Measurements from ENCODE around the gene SHC3. TPM values are rescaled to one million over a fixed set of nuclear protein-coding genes. Genes with fewer than 3 reads are reported as not detected.

Gene SHC3
- total and polyA plus RNA-seq, 9 of the 15 experiments (the other 6 are each of a cell fraction or from before 2014, with no cell fraction given), result not detected

DNA sequence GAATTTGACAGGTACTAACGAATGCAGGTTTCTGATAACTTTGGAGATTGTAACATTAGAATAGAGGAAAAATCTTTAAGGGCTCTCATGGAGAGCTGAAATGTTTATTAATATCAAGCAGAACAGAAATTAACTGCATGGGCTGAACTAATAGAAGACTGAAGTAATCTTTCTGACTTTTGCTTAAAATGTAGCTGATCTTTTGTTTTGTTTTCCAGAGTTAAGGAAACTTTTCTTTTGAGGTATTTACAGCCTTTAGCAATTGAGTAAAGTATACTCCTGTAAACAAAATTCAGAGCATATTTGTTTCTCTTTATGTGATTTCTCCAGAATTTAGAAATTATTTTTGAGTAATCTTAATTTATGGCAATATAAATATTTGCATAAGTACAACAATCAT, 43.9 kb downstream of the SHC3 start (continued):
- TF ChIP-seq GTF2B (IDR thresholded peaks at IDR 0.05; ENCODE audit: extremely low read depth, insufficient read length), result no peak
- no peak for TF ChIP-seq TBL1XR1 (IDR thresholded peaks at IDR 0.05; ENCODE audit: low read length in 2 of 2)
- no peak for TF ChIP-seq SMARCE1 (IDR thresholded peaks at IDR 0.05)
- TF ChIP-seq LCOR (CRISPR knock-in tag; IDR thresholded peaks at IDR 0.05), result no peak
- TF ChIP-seq, protein P1, sequence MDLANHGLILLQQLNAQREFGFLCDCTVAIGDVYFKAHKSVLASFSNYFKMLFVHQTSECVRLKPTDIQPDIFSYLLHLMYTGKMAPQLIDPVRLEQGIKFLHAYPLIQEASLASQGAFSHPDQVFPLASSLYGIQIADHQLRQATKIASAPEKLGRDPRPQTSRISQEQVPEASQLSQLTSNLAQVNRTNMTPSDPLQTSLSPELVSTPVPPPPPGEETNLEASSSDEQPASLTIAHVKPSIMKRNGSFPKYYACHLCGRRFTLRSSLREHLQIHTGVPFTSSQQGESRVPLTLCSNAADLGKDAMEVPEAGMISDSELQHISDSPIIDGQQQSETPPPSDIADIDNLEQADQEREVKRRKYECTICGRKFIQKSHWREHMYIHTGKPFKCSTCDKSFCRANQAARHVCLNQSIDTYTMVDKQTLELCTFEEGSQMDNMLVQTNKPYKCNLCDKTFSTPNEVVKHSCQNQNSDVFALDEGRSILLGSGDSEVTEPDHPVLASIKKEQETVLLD (IDR thresholded peaks at IDR 0.05), result no peak
- no peak for TF ChIP-seq MEIS2 (IDR thresholded peaks at IDR 0.05; ENCODE audit: partially characterized antibody)
- no peak for TF ChIP-seq KHSRP (IDR thresholded peaks at IDR 0.05)
- no peak for TF ChIP-seq ZNF165 (CRISPR knock-in tag; IDR thresholded peaks at IDR 0.05; ENCODE audit: borderline replicate concordance)
- TF ChIP-seq PHB2 (IDR thresholded peaks at IDR 0.05; ENCODE audit: low read depth), result no peak
- TF ChIP-seq ZNF780A (CRISPR knock-in tag; IDR thresholded peaks at IDR 0.05), result no peak
- no peak for TF ChIP-seq KLF1 (tag; IDR thresholded peaks at IDR 0.05)

DNA sequence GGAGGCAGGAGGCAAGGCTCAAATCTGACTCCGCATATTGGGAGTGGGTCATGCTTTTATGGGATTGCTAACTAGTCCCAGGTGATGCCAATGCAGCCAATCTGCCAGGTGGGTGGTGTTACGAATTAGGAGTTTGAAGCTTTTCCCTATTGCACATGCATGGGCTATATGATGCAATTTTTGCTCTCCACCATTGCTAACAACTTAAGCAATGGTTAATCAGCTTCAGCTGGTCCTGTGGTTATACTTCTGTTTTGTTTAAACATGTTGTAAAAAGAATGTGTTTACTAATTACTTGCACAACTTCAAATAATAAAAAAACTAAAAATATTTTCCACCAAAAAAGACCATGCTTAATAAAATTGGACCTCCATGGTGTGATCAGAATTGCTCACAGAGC, 55.7 kb downstream of the SHC3 start:
- Histone ChIP-seq H3K4me1 (replicated peaks in 1 of 2; ENCODE audit: control insufficient read depth in 2 of 2, insufficient read depth in 2 of 2, low read length in 2 of 2) (no peaks in the 10 kb centered on the region), H3K9me3 (replicated peaks; ENCODE audit: control insufficient read depth, insufficient read depth, low read depth, low read length) (no peaks in the 10 kb centered on the region), H3K79me2 (ENCODE audit: control insufficient read depth, insufficient read depth, low read length) (no peaks in the 10 kb centered on the region), H3K36me3 (ENCODE audit: control insufficient read depth, insufficient read depth, low read length) (no peaks in the 10 kb centered on the region), H2AFZ (ENCODE audit: low read depth, low read length) (no peak overlapping the region), H3K4me2 (ENCODE audit: insufficient read depth, low read length) (no peak overlapping the region), H3K27ac (ENCODE audit: extremely low read depth, low read depth, low read length) (no peak overlapping the region), H3K9ac (ENCODE audit: insufficient read depth in 1 of 2, low read depth in 2 of 2, low read length in 2 of 2) (no peak overlapping the region), H3K27me3 (ENCODE audit: control insufficient read depth in 2 of 2, insufficient read depth in 2 of 2, low read length in 2 of 2) (no peaks in the 10 kb centered on the region), H3K9me1 (ENCODE audit: control insufficient read depth, insufficient read depth, low read length) (no peaks in the 10 kb centered on the region), H4K20me1 (replicated peaks; ENCODE audit: control insufficient read depth, insufficient read depth, low read length) (no peaks in the 10 kb centered on the region), H3K4me3 (no peak overlapping the region)
- in situ Hi-C loops (cut with MboI) (no loop called here), intact Hi-C loops (cut with micrococcal nuclease) (no loop called here)
- ATAC-seq, result no peak
- TF ChIP-seq SIRT6 (IDR thresholded peaks at IDR 0.05; ENCODE audit: low read depth, low read length), result no peak
- TF ChIP-seq SREBF2 (CRISPR knock-in tag; IDR thresholded peaks at IDR 0.05), result no peak
- TF ChIP-seq, protein P2, sequence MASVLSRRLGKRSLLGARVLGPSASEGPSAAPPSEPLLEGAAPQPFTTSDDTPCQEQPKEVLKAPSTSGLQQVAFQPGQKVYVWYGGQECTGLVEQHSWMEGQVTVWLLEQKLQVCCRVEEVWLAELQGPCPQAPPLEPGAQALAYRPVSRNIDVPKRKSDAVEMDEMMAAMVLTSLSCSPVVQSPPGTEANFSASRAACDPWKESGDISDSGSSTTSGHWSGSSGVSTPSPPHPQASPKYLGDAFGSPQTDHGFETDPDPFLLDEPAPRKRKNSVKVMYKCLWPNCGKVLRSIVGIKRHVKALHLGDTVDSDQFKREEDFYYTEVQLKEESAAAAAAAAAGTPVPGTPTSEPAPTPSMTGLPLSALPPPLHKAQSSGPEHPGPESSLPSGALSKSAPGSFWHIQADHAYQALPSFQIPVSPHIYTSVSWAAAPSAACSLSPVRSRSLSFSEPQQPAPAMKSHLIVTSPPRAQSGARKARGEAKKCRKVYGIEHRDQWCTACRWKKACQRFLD (CRISPR knock-in tag; IDR thresholded peaks at IDR 0.05), result no peak
- no peak for TF ChIP-seq ERF (CRISPR knock-in tag; IDR thresholded peaks at IDR 0.05)
- TF ChIP-seq E2F8 (IDR thresholded peaks at IDR 0.05; ENCODE audit: low read depth, partially characterized antibody), result no peak
- no peak for TF ChIP-seq DMBX1 (CRISPR knock-in tag; IDR thresholded peaks at IDR 0.05; ENCODE audit: borderline replicate concordance)
- TF ChIP-seq DIDO1 (tag; IDR thresholded peaks at IDR 0.05; ENCODE audit: low read depth), result no peak
- TF ChIP-seq ZKSCAN1 (IDR thresholded peaks at IDR 0.05; ENCODE audit: low read depth, low read length), result no peak
- BruUV-seq (replicated peaks), result no TSS peak
- no peak for FAIRE-seq
- CTCF ChIA-PET (ENCODE audit: low intra/inter-chr PET ratio), result no interaction called here
- POLR2A ChIA-PET, result no interaction called here
- 0% methylated on average over 2 of the region's 2 CpGs for WGBS (ENCODE audit: insufficient coverage, low coverage, missing lambda C conversion rate)
- DNase-seq (ENCODE audit: extremely low read depth in 1 of 4, low spot score in 3 of 4), result no peak
